ENCODE data around the gene UFSP1. TPM values are rescaled to one million over a fixed set of nuclear protein-coding genes. Genes with fewer than 3 reads are reported as not detected.

The UFSP1 gene
- total RNA-seq, 2 donors from 2014 or later: 2.1 to 4.4 TPM

DNA sequence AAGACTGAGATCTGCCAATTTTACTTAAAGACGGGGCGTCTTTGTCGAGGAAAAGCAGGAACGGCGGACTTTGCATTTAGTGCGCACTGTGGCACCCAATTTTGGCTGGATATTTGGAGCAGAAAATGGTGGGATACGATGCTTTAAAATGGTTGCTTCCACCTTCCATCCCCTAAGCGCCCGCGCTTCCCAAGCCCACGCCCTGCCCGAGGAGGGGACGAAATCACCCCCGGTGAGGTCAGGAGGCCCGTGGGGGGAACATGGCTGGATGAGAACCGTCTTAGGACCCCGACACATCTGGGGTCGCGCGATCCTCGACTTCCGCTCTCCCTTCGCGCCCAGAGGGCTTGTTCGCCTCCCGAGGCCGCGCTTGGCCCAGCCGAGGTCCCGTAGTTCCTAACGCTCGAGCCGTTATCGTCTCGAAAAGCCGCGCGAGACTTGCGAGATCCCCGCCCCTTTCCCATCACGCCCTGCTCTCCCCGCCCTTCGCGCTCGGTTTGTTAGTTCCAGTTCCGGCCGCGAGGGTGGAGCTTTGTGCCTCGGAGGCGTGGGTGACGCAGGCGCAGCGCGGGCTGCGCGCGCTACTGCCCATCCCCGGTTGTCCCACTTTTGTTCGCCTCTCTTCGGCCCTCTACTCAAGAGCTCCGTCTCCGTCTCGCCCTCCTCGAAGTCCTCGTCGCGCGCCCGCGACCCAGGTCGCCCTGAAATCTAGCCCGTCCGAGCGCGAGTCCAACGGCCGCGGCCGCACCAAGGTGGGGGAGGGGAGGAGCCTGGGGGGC, 14.7 kb downstream of the UFSP1 start, which contains the start of gene SRRT:
TSS of gene SRRT (plus strand) at position 527 of the 779 bp plus-strand sequence. CDS start 488 bp downstream, outside the sequence.
- Histone ChIP-seq H3K4me1 (peaks cover 17% of the 10 kb centered on the region), H3K9ac (ENCODE audit: low read depth in 2 of 2, low read length in 2 of 2) (peak within 1 kb of the TSS; percentile 94 to 96), H3K27me3 (no peaks in the 10 kb centered on the region), H3K36me3 (no peaks in the 10 kb centered on the region), H3K27ac (peak within 1 kb of the TSS; percentile 92), H3K4me3 (peak within 1 kb of the TSS; percentile 66), H3K9me3 (no peaks in the 10 kb centered on the region)
- DNase-seq: peak; percentile 99
- TF ChIP-seq, protein P1, sequence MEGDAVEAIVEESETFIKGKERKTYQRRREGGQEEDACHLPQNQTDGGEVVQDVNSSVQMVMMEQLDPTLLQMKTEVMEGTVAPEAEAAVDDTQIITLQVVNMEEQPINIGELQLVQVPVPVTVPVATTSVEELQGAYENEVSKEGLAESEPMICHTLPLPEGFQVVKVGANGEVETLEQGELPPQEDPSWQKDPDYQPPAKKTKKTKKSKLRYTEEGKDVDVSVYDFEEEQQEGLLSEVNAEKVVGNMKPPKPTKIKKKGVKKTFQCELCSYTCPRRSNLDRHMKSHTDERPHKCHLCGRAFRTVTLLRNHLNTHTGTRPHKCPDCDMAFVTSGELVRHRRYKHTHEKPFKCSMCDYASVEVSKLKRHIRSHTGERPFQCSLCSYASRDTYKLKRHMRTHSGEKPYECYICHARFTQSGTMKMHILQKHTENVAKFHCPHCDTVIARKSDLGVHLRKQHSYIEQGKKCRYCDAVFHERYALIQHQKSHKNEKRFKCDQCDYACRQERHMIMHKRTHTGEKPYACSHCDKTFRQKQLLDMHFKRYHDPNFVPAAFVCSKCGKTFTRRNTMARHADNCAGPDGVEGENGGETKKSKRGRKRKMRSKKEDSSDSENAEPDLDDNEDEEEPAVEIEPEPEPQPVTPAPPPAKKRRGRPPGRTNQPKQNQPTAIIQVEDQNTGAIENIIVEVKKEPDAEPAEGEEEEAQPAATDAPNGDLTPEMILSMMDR (IDR thresholded peaks at IDR 0.05): peak; percentile 23
- intact Hi-C loops (cut with DNase I): no loop called here

DNA sequence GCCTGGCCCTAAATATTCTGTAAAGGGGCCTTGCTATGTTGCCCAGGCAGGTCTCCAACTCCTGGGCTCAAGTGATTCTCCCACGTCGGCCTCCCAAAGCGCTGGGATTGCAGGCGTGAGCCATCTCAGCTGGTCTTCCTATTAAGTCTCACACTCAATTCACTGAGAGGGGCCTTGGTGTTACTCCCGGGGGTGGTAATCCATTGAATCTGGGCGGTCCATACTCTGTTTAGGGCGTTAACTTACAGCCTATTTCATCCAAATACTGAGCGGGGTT, 15.3 kb downstream of the UFSP1 start:
- DNase-seq: no peak
- H3K9ac ChIP-seq (ENCODE audit: low read depth in 2 of 2, low read length in 2 of 2): peak overlapping the region; percentile 94 to 96
- H3K27me3 ChIP-seq: no peaks in the 10 kb centered on the region
- intact Hi-C loops (cut with DNase I): no loop called here
- H3K4me1 ChIP-seq: peaks cover 17% of the 10 kb centered on the region
- peak overlapping the region; percentile 66 for H3K4me3 ChIP-seq
- H3K9me3 ChIP-seq: no peaks in the 10 kb centered on the region
- no peaks in the 10 kb centered on the region for H3K36me3 ChIP-seq
- TF ChIP-seq, protein P1 (IDR thresholded peaks at IDR 0.05): no peak
- peak overlapping the region; percentile 92 for H3K27ac ChIP-seq

DNA sequence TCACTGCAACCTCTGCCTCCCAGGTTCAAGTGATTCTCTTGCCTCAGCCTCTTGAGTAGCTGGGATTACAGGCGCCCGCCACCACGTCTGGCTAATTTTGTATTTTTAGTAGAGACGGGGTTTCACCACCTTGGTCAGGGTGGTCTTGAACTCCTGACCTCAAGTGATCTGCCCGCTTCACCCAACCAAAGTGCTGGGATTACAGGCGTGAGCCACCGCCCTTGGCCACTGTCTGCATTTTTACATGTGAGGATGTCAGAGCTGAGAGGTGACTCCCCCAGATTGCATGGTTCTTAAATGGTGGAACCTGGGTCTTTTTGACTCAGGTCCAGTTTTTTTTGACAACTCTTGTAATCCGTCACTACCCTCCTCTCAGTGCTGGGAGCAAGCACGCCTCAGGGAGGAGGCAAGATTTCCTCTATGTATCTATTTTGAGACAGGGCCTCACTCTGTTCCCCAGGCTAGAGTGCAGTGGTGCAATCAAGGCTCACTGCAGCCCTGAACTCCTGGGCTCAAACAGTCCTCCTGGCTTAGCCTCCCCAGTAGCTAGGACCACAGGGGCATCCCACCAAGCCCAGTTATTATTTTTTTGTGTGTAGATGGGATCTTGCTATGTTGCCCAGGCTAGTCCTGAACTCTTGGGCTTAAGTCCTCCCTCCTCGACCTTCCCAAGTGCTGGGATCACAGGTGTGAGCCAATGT, 15.8 kb downstream of the UFSP1 start:
- Histone ChIP-seq H3K4me3 (peak overlapping the region; percentile 66), H3K9ac (ENCODE audit: low read depth in 2 of 2, low read length in 2 of 2) (peak overlapping the region; percentile 94 to 96), H3K27me3 (no peaks in the 10 kb centered on the region), H3K36me3 (no peaks in the 10 kb centered on the region), H3K9me3 (no peaks in the 10 kb centered on the region), H3K27ac (peak overlapping the region; percentile 92), H3K4me1 (peaks cover 17% of the 10 kb centered on the region)
- TF ChIP-seq, protein P1 (IDR thresholded peaks at IDR 0.05): no peak
- DNase-seq: no peak
- intact Hi-C loops (cut with DNase I): no loop called here

DNA sequence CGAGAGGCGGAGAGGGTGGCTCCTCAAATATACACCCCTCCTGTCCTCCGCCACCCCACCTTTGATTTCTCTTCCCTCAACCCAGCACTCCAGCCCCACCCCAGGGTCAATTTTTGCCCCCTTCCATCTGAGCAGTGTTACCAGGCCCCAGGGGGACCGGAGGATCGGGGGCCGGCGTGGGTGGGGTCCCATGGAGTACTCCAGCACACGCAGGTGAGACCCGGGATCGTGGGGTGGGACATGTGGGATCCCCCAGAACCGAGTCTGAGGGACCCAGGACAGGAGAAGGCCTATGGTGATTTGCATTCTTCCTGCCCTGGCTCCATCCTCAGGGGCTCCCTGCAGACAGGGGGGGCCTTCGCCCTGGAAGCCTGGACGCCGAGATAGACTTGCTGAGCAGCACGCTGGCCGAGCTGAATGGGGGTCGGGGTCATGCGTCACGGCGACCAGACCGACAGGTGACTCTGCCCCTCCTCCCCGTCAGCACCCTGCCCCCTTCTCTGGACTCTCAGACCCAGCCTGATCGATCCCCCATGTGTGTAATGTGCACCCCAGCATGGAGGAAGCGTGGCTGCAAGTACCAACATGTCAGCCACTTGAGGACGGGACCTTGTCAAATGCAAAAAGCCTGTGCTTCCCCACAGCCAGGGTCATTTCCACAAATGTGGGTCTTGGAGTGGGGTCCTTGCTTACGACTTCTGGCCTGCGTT, 21.6 kb downstream of the UFSP1 start:
- H3K9ac ChIP-seq (ENCODE audit: low read depth in 2 of 2, low read length in 2 of 2): peak overlapping the region; percentile 96 to 97
- TF ChIP-seq, protein P1 (IDR thresholded peaks at IDR 0.05): no peak

DNA sequence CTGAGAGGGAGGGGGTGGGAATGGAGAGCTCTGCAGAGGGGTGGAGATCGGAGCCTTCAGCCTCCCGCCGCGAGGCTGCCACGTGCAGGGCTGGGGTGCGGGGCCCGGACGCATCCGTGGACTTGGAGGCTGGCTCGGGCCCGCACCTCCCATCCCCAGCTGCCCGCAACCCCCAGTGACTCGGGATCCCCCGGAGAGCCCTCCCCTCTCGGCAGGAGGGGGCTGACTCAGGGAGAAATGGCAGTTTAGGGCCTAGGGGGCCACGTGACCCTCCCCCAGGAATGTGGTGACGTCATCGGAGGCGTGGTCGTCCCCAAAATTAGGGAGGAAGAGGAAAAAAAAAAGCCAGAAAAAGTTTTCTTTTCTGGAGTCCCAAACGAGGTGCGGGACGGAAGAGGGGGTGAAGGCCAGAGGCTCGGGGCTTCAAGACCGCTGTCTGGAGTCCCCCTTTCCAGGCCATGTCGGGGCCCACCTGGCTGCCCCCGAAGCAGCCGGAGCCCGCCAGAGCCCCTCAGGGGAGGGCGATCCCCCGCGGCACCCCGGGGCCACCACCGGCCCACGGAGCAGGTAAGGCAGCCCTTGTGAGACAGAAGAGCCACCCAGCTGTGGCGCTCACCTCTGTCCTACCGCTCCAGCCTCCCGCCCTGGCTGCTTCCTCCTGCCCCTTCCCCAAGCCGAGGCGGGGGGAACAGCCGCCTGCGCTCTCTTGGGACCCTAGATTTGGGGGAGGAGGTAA, 22.3 kb downstream of the UFSP1 start, which contains the start of gene TRIP6:
TSS of gene TRIP6 (plus strand) at position 348 of the 736 bp plus-strand sequence. CDS start at position 459, 111 bp downstream.
- H3K9me3 ChIP-seq: no peaks in the 10 kb centered on the region
- intact Hi-C loops (cut with DNase I): no loop called here
- H3K4me3 ChIP-seq: peak within 1 kb of the TSS; percentile 90
- peak within 1 kb of the TSS; percentile 96 to 97 for H3K9ac ChIP-seq (ENCODE audit: low read depth in 2 of 2, low read length in 2 of 2)
- TF ChIP-seq, protein P1 (IDR thresholded peaks at IDR 0.05): no peak
- no peaks in the 10 kb centered on the region for H3K27me3 ChIP-seq
- peak within 1 kb of the TSS; percentile 94 for H3K27ac ChIP-seq
- H3K36me3 ChIP-seq: no peaks in the 10 kb centered on the region
- DNase-seq: peak; percentile 91
- H3K4me1 ChIP-seq: peaks cover 6% of the 10 kb centered on the region

More for the DNA sequence above, 21.6 kb downstream of the UFSP1 start:
- H3K27ac ChIP-seq: peak overlapping the region; percentile 94
- H3K9me3 ChIP-seq: no peaks in the 10 kb centered on the region
- H3K4me1 ChIP-seq: peaks cover 6% of the 10 kb centered on the region
- H3K36me3 ChIP-seq: no peaks in the 10 kb centered on the region
- no peak for DNase-seq
- H3K4me3 ChIP-seq: peak overlapping the region; percentile 90
- intact Hi-C loops (cut with DNase I): no loop called here
- no peaks in the 10 kb centered on the region for H3K27me3 ChIP-seq
